A549 (cell line): ENCODE measurements around the gene SLC47A2. TPM values are rescaled to one million over a fixed set of nuclear protein-coding genes. Genes with fewer than 3 reads are reported as not detected.

Experiments used
- CBX2 ChIP-seq: fragments of 200-600 bp; sonication (generic); IDR thresholded peaks from 2 replicates; pipeline ENCODE4 v1.6.1; 2016; ENCODE audit warnings: low read depth, mild to moderate bottlenecking, borderline replicate concordance
- CEBPB ChIP-seq, 2 experiments: fragments of >200 bp in 1 of 2; sonication (Bioruptor Twin) in 1 of 2; formaldehyde crosslinking in 1 of 2; IDR thresholded peaks; 2 replicates each; pipeline ENCODE4 v1.6.1; 2012 to 2016
- CHD2 ChIP-seq: fragments of 150-350 bp; IDR thresholded peaks from 2 replicates; pipeline ENCODE4 v1.6.1; 2014; ENCODE audit warnings: low read length; ENCODE audit not compliant: partially characterized antibody
- EHF ChIP-seq: fragments of 250-450 bp; sonication (Bioruptor Pico); IDR thresholded peaks from 2 replicates; pipeline ENCODE4 v1.5.0; 2020; ENCODE audit warnings: mild to moderate bottlenecking
- EP300 ChIP-seq, 2 experiments: fragments of >200 bp; sonication (Bioruptor Twin); formaldehyde crosslinking; IDR thresholded peaks; 2 replicates in 1 of 2; 3 replicates in 1 of 2; pipeline ENCODE4 v1.6.1; 2016 to 2017
- ESRRA ChIP-seq: fragments of 150-350 bp; IDR thresholded peaks from 2 replicates; pipeline ENCODE4 v1.6.1; 2014; ENCODE audit warnings: mild to moderate bottlenecking, low read length, borderline replicate concordance
- FOSB ChIP-seq: fragments of 250-450 bp; sonication (Bioruptor Pico); IDR thresholded peaks from 2 replicates; pipeline ENCODE4 v1.5.0; 2020; ENCODE audit warnings: mild to moderate bottlenecking, moderate library complexity
- FOSL2 ChIP-seq, 2 experiments: fragments of 450-650 bp in 1 of 2; fragments of >200 bp in 1 of 2; sonication (Bioruptor Twin) in 1 of 2; formaldehyde crosslinking; IDR thresholded peaks; 2 replicates each; pipeline versions ENCODE4 v1.5.0 to v1.6.1; 2016 to 2020; ENCODE audit warnings: mild to moderate bottlenecking in 1 of 2, moderate library complexity in 1 of 2
- HDAC2 ChIP-seq: fragments of 200-600 bp; sonication (generic); IDR thresholded peaks from 2 replicates; pipeline ENCODE4 v1.6.1; 2016
- HEYL ChIP-seq: fragments of 250-450 bp; sonication (Bioruptor Pico); IDR thresholded peaks from 2 replicates; pipeline ENCODE4 v1.8.0; 2021; ENCODE audit warnings: mild to moderate bottlenecking, moderate library complexity
- HOXB13 ChIP-seq: fragments of 250-450 bp; sonication (Bioruptor Pico); IDR thresholded peaks from 2 replicates; pipeline ENCODE4 v1.5.0; 2020; ENCODE audit warnings: low read depth, mild to moderate bottlenecking, moderate library complexity
- HOXB5 ChIP-seq: fragments of 250-450 bp; sonication (Bioruptor Pico); IDR thresholded peaks from 2 replicates; pipeline ENCODE4 v1.5.0; 2020; ENCODE audit warnings: mild to moderate bottlenecking, moderate library complexity
- JUN ChIP-seq, 2 experiments: fragments of >200 bp; sonication (Bioruptor Twin); formaldehyde crosslinking; IDR thresholded peaks; 2 replicates in 1 of 2; 3 replicates in 1 of 2; pipeline ENCODE4 v1.6.1; 2016 to 2017
- JUNB ChIP-seq: fragments of >200 bp; sonication (Bioruptor Twin); formaldehyde crosslinking; IDR thresholded peaks from 2 replicates; pipeline ENCODE4 v1.6.1; 2016
- KDM1A ChIP-seq: fragments of 200-600 bp; sonication (generic); IDR thresholded peaks from 2 replicates; pipeline ENCODE4 v1.6.1; 2016; ENCODE audit warnings: low read depth, mild to moderate bottlenecking
- KDM5A ChIP-seq: fragments of 200-600 bp; sonication (generic); IDR thresholded peaks from 2 replicates; pipeline ENCODE4 v1.6.1; 2016; ENCODE audit warnings: antibody characterized with exemption, mild to moderate bottlenecking
- MAZ ChIP-seq: fragments of 150-350 bp; IDR thresholded peaks from 2 replicates; pipeline ENCODE4 v1.6.1; 2014; ENCODE audit warnings: antibody characterized with exemption, low read depth, low read length, borderline replicate concordance
- MYC ChIP-seq: IDR thresholded peaks from 2 replicates; pipeline ENCODE4 v1.6.1; 2012; ENCODE audit warnings: mild to moderate bottlenecking, inconsistent platforms, low read length, improper control_type of control experiment, borderline replicate concordance
- NFE2L2 ChIP-seq: fragments of 150-350 bp; conservative IDR thresholded peaks from 2 replicates; pipeline ENCODE4 v1.6.1; 2014; ENCODE audit warnings: low read length
- NPAS2 ChIP-seq: fragments of 250-450 bp; sonication (Bioruptor Pico); IDR thresholded peaks from 2 replicates; pipeline ENCODE4 v1.8.0; 2022; ENCODE audit warnings: mild to moderate bottlenecking, moderate library complexity, borderline replicate concordance
- NR3C1 ChIP-seq: fragments of >200 bp; sonication (Bioruptor Twin); formaldehyde crosslinking; IDR thresholded peaks from 3 replicates; pipeline ENCODE4 v1.6.1; 2017
- PHF8 ChIP-seq: fragments of 200-600 bp; sonication (generic); IDR thresholded peaks from 2 replicates; pipeline ENCODE4 v1.6.1; 2016; ENCODE audit warnings: low read depth, mild to moderate bottlenecking, antibody characterized with exemption, moderate library complexity, borderline replicate concordance
- RAD21 ChIP-seq, 2 experiments: fragments of >200 bp in 1 of 2; sonication (Bioruptor Twin) in 1 of 2; formaldehyde crosslinking in 1 of 2; IDR thresholded peaks in 1 of 2; conservative IDR thresholded peaks in 1 of 2; 2 replicates in 1 of 2; 3 replicates in 1 of 2; pipeline ENCODE4 v1.6.1; 2012 to 2018; ENCODE audit warnings: inconsistent platforms in 1 of 2
- RARB ChIP-seq: fragments of 250-450 bp; sonication (Bioruptor Pico); IDR thresholded peaks from 2 replicates; pipeline ENCODE4 v1.8.0; 2021; ENCODE audit warnings: mild to moderate bottlenecking, moderate library complexity
- RCOR1 ChIP-seq: fragments of 150-350 bp; IDR thresholded peaks from 2 replicates; pipeline ENCODE4 v1.6.1; 2014; ENCODE audit warnings: antibody characterized with exemption, low read length, low read depth
- RFX5 ChIP-seq: fragments of 450-650 bp; IDR thresholded peaks from 2 replicates; pipeline ENCODE4 v1.7.1; 2014; ENCODE audit warnings: antibody characterized with exemption, mild to moderate bottlenecking, moderate library complexity
- RNF2 ChIP-seq: fragments of 200-600 bp; sonication (generic); IDR thresholded peaks from 2 replicates; pipeline ENCODE4 v1.6.1; 2016; ENCODE audit warnings: low read depth, mild to moderate bottlenecking, antibody characterized with exemption, moderate library complexity, borderline replicate concordance
- SMC3 ChIP-seq: fragments of >200 bp; sonication (Bioruptor Twin); formaldehyde crosslinking; IDR thresholded peaks from 3 replicates; pipeline ENCODE4 v1.6.1; 2018; ENCODE audit warnings: inconsistent platforms
- TFCP2L1 ChIP-seq: fragments of 250-450 bp; sonication (Bioruptor Pico); IDR thresholded peaks from 2 replicates; pipeline ENCODE4 v1.5.0; 2021; ENCODE audit warnings: mild to moderate bottlenecking
- ZFP36 ChIP-seq: fragments of 450-650 bp; IDR thresholded peaks from 2 replicates; pipeline ENCODE4 v1.6.1; 2014; ENCODE audit warnings: borderline replicate concordance; ENCODE audit not compliant: partially characterized antibody
- ZNF302 ChIP-seq: fragments of 250-450 bp; sonication (Bioruptor Pico); IDR thresholded peaks from 2 replicates; pipeline ENCODE4 v1.9.0; 2021; ENCODE audit warnings: inconsistent platforms, mild to moderate bottlenecking, moderate library complexity
- ZSCAN20 ChIP-seq: fragments of 250-450 bp; sonication (Bioruptor Pico); IDR thresholded peaks from 2 replicates; pipeline ENCODE4 v1.8.0; 2022; ENCODE audit warnings: mild to moderate bottlenecking, moderate library complexity
- polyA plus RNA-seq, 4 experiments: library from polyadenylated mRNA; depleted of rRNA in 3 of 4; stranded (reverse); fragments of >200 nt; fragmentation: RNase III in 1 of 4; extraction: RNeasy Plus Mini Kit Qiagen cat#74134 plus additional on column Dnase treatment in 1 of 4; gene quantifications; 2 replicates in 3 of 4; 3 replicates in 1 of 4; pipeline ENCODE4 v1.2.3, GENCODE V29; 2011 to 2017
- TF ChIP-seq, protein P1 (sequence below): fragments of 250-450 bp; sonication (Bioruptor Pico); IDR thresholded peaks from 2 replicates; pipeline ENCODE4 v1.5.0; 2021; ENCODE audit warnings: mild to moderate bottlenecking, moderate library complexity, borderline replicate concordance
- TF ChIP-seq, protein P2 (sequence below): fragments of 450-650 bp; IDR thresholded peaks from 2 replicates; pipeline ENCODE4 v1.6.1; 2014; ENCODE audit warnings: antibody characterized with exemption
- TF ChIP-seq, protein P3 (sequence below): fragments of 150-350 bp; IDR thresholded peaks from 2 replicates; pipeline ENCODE4 v1.6.1; 2014; ENCODE audit warnings: low read depth, mild to moderate bottlenecking, low read length
- TF ChIP-seq, protein P4 (sequence below): IDR thresholded peaks from 2 replicates; pipeline ENCODE4 v1.6.1; 2012
- TF ChIP-seq, protein P5 (sequence below): IDR thresholded peaks from 2 replicates; pipeline ENCODE4 v1.6.1; 2012
- TF ChIP-seq, protein P6 (sequence below): fragments of >200 bp; sonication (Bioruptor Twin); formaldehyde crosslinking; IDR thresholded peaks from 2 replicates; pipeline ENCODE4 v1.6.1; 2016

The SLC47A2 gene
- polyA plus RNA-seq, 2 of the 4 experiments (the other 2 are of a cell fraction) = 0.13 to 0.27 TPM

DNA sequence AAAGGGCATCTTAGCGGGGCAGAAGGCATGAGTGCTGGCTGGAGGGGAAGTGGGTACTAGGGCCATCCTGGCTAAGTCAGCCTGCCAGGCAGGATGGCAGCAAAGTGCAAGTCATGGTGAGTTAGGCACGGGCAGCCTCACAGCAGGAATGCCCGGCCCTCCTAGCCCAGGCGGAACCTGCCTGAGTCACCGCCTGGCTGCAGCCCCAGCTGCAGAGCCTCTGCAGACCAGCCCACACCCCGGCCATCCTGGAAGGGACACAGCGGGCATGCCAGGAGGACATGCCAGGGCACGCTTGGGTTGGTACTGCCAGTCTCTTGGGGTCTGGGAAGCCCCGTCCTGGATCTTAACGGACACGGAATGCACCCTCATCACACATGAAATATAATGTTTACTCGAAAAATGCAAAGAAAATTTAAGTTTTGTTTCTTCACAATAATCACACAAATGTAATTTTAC lies 36.7 kb upstream of the SLC47A2 start (continued):
- TF ChIP-seq, protein P1, sequence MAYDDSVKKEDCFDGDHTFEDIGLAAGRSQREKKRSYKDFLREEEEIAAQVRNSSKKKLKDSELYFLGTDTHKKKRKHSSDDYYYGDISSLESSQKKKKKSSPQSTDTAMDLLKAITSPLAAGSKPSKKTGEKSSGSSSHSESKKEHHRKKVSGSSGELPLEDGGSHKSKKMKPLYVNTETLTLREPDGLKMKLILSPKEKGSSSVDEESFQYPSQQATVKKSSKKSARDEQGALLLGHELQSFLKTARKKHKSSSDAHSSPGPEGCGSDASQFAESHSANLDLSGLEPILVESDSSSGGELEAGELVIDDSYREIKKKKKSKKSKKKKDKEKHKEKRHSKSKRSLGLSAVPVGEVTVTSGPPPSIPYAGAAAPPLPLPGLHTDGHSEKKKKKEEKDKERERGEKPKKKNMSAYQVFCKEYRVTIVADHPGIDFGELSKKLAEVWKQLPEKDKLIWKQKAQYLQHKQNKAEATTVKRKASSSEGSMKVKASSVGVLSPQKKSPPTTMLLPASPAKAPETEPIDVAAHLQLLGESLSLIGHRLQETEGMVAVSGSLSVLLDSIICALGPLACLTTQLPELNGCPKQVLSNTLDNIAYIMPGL (CRISPR knock-in tag) = no peak
- TF ChIP-seq, protein P2, sequence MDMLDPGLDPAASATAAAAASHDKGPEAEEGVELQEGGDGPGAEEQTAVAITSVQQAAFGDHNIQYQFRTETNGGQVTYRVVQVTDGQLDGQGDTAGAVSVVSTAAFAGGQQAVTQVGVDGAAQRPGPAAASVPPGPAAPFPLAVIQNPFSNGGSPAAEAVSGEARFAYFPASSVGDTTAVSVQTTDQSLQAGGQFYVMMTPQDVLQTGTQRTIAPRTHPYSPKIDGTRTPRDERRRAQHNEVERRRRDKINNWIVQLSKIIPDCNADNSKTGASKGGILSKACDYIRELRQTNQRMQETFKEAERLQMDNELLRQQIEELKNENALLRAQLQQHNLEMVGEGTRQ = no peak
- no peak; the same call in 2 of the 3 replicates for TF ChIP-seq SMC3
- TF ChIP-seq, protein P3, sequence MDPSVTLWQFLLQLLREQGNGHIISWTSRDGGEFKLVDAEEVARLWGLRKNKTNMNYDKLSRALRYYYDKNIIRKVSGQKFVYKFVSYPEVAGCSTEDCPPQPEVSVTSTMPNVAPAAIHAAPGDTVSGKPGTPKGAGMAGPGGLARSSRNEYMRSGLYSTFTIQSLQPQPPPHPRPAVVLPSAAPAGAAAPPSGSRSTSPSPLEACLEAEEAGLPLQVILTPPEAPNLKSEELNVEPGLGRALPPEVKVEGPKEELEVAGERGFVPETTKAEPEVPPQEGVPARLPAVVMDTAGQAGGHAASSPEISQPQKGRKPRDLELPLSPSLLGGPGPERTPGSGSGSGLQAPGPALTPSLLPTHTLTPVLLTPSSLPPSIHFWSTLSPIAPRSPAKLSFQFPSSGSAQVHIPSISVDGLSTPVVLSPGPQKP = no peak
- TF ChIP-seq MYC = no peak
- peak; percentile 20 for TF ChIP-seq CHD2
- TF ChIP-seq ZFP36 = peak; percentile 72
- no peak; the same call in 1 of the 2 replicates for TF ChIP-seq RARB (CRISPR knock-in tag)
- TF ChIP-seq HDAC2 = no peak
- TF ChIP-seq CBX2 = no peak
- no peak for TF ChIP-seq RCOR1
- peak; percentile 44; the same call in 1 of the 2 replicates for TF ChIP-seq ZSCAN20
- TF ChIP-seq JUN (IDR thresholded peaks at IDR 0.05) = peak; percentile 35 to 92; a peak in 4 of 5 replicates
- peak; percentile 100 for TF ChIP-seq NFE2L2
- TF ChIP-seq, protein P4, sequence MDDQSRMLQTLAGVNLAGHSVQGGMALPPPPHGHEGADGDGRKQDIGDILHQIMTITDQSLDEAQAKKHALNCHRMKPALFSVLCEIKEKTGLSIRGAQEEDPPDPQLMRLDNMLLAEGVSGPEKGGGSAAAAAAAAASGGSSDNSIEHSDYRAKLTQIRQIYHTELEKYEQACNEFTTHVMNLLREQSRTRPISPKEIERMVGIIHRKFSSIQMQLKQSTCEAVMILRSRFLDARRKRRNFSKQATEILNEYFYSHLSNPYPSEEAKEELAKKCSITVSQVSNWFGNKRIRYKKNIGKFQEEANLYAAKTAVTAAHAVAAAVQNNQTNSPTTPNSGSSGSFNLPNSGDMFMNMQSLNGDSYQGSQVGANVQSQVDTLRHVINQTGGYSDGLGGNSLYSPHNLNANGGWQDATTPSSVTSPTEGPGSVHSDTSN = 0 out of 2 replicates have a peak, but pooled peaks have one; percentile 73
- TF ChIP-seq, protein P5, sequence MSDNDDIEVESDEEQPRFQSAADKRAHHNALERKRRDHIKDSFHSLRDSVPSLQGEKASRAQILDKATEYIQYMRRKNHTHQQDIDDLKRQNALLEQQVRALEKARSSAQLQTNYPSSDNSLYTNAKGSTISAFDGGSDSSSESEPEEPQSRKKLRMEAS = peak; percentile 89
- no peak for TF ChIP-seq FOSB (CRISPR knock-in tag)
- no peak; the same call in 1 of the 2 replicates for TF ChIP-seq HOXB13
- TF ChIP-seq, protein P6, sequence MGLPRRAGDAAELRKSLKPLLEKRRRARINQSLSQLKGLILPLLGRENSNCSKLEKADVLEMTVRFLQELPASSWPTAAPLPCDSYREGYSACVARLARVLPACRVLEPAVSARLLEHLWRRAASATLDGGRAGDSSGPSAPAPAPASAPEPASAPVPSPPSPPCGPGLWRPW = no peak
- TF ChIP-seq PHF8 = no peak
- no peak for TF ChIP-seq TFCP2L1 (CRISPR knock-in tag)
- TF ChIP-seq KDM1A = no peak
- no peak for TF ChIP-seq HEYL (CRISPR knock-in tag)
- no peak for TF ChIP-seq RNF2
- no peak for TF ChIP-seq ZNF302
- TF ChIP-seq EP300 (IDR thresholded peaks at IDR 0.05) = peak; percentile 87 to 96; a peak in 4 of 5 replicates
- peak; percentile 69 for TF ChIP-seq FOSL2 (IDR thresholded peaks at IDR 0.05)
- peak; percentile 98 for TF ChIP-seq FOSL2 (CRISPR knock-in tag; IDR thresholded peaks at IDR 0.05)
- no peak for TF ChIP-seq MAZ
- no peak for TF ChIP-seq NR3C1
- TF ChIP-seq CEBPB (IDR thresholded peaks at IDR 0.05) = no peak; a peak in 1 of 4 replicates
- peak; percentile 65 for TF ChIP-seq JUNB
- no peak for TF ChIP-seq ESRRA
- TF ChIP-seq RAD21 (conservative IDR thresholded peaks at IDR 0.05 in 1 of 2, IDR thresholded peaks at IDR 0.05 in 1 of 2) = peak in 1 of 2 experiments; percentile 41; a peak in 2 of 5 replicates
- TF ChIP-seq RFX5 = no peak
- TF ChIP-seq NPAS2 (CRISPR knock-in tag) = no peak
- TF ChIP-seq HOXB5 = peak; percentile 78; the same call in 1 of the 2 replicates
- no peak for TF ChIP-seq KDM5A
- TF ChIP-seq EHF (CRISPR knock-in tag) = no peak
